ELR (cell line): ENCODE data around the gene CDKN2AIPNL.
A peak's percentile ranks its signal among the peaks of the same experiment; 100 is the strongest.

Experiments
- DNase-seq: peaks from one replicate; pipeline ENCODE4 v3.0.0-alpha.2; 2015; ENCODE audit warnings: low read depth

CDKN2AIPNL gene

GRCh38 chr5:134411546-134412266 is at the start of gene CDKN2AIPNL:
Gene CDKN2AIPNL (minus strand): TSS chr5:134411881. CDS start chr5:134411854, 27 bp downstream.
- peak; percentile 89 for DNase-seq

- no peak for DNase-seq
Measured at GRCh38 chr5:134460551-134460950, 48.9 kb upstream of the CDKN2AIPNL start.

GRCh38 chr5:134459491-134459890 is 47.8 kb upstream of the CDKN2AIPNL start:
- no peak for DNase-seq

- DNase-seq = no peak
Measured at GRCh38 chr5:134459010-134459403, 47.3 kb upstream of the CDKN2AIPNL start.

- no peak for DNase-seq
Measured at GRCh38 chr5:134458234-134459009, 46.7 kb upstream of the CDKN2AIPNL start.

GRCh38 chr5:134457801-134458200 is 46.1 kb upstream of the CDKN2AIPNL start:
- DNase-seq = no peak

- no peak for DNase-seq
Measured at GRCh38 chr5:134456825-134457224, 45.1 kb upstream of the CDKN2AIPNL start.

GRCh38 chr5:134455466-134455865 is 43.8 kb upstream of the CDKN2AIPNL start:
- DNase-seq = no peak

GRCh38 chr5:134453016-134453415 is 41.3 kb upstream of the CDKN2AIPNL start:
- DNase-seq = no peak

GRCh38 chr5:134451936-134452505 is 40.3 kb upstream of the CDKN2AIPNL start:
- peak; percentile 84 for DNase-seq

- DNase-seq = no peak
Measured at GRCh38 chr5:134451225-134451935, 39.7 kb upstream of the CDKN2AIPNL start.

GRCh38 chr5:134450374-134450773 is 38.7 kb upstream of the CDKN2AIPNL start:
- no peak for DNase-seq

- DNase-seq = no peak
Measured at GRCh38 chr5:134449167-134449566, 37.5 kb upstream of the CDKN2AIPNL start.

- DNase-seq = no peak
Measured at GRCh38 chr5:134447815-134448520, 36.3 kb upstream of the CDKN2AIPNL start.

GRCh38 chr5:134446938-134447337 is 35.3 kb upstream of the CDKN2AIPNL start:
- DNase-seq = no peak

- no peak for DNase-seq
Measured at GRCh38 chr5:134445856-134446818, 34.5 kb upstream of the CDKN2AIPNL start.

- no peak for DNase-seq
Measured at GRCh38 chr5:134444941-134445471, 33.3 kb upstream of the CDKN2AIPNL start.

GRCh38 chr5:134440201-134440755 is 28.6 kb upstream of the CDKN2AIPNL start:
- no peak for DNase-seq

- peak; percentile 86 for DNase-seq
Measured at GRCh38 chr5:134439210-134439654, 27.6 kb upstream of the CDKN2AIPNL start.

GRCh38 chr5:134438721-134439123 is 27.0 kb upstream of the CDKN2AIPNL start:
- no peak for DNase-seq
